HFFc6 (cell line): ENCODE measurements around the gene CMBL. TPM values are rescaled to one million over a fixed set of nuclear protein-coding genes. Genes with fewer than 3 reads are reported as not detected.
A peak's percentile ranks its signal among the peaks of the same experiment; 100 is the strongest.
"Not testable (repeated sequence)": the region's sequence is repeated elsewhere in the genome, so short reads cannot be mapped to it uniquely, and the experiment has no call there.

Source experiments
- DNase-seq: peaks from one replicate; pipeline ENCODE4 v3.0.0-alpha.2; 2018
- H3K27ac Mint-ChIP-seq: 2 replicates; pipeline ENCODE4 v1.8.0; 2020; ENCODE audit warnings: mild to moderate bottlenecking, mixed read lengths
- H3K27me3 Mint-ChIP-seq: 2 replicates; pipeline ENCODE4 v1.8.0; 2021; ENCODE audit warnings: mild to moderate bottlenecking, moderate library complexity, mixed read lengths; ENCODE audit not compliant: insufficient read depth
- H3K36me3 Mint-ChIP-seq: 2 replicates; pipeline ENCODE4 v1.8.0; 2021; ENCODE audit warnings: low read depth, mixed read lengths
- H3K4me1 Mint-ChIP-seq: 2 replicates; pipeline ENCODE4 v1.8.0; 2020; ENCODE audit warnings: low read depth, mixed read lengths
- H3K4me3 Mint-ChIP-seq: 2 replicates; pipeline ENCODE4 v1.8.0; 2020; ENCODE audit warnings: mild to moderate bottlenecking, moderate library complexity, mixed read lengths
- H3K9me3 Mint-ChIP-seq: 2 replicates; pipeline ENCODE4 v1.8.0; 2020; ENCODE audit warnings: mild to moderate bottlenecking, mixed read lengths
- CTCF ChIP-seq: fragments of 200-600 bp; sonication (generic); IDR thresholded peaks from 2 replicates; pipeline ENCODE4 v1.5.0; 2021; ENCODE audit warnings: antibody characterized with exemption, mild to moderate bottlenecking
- total RNA-seq, 6 experiments: library from RNA; stranded (reverse); fragmentation: NEBNext Ultra II Directional; extraction: Animal tissue kit (Norgen Biotek cat#: 25700); gene quantifications; 2 replicates in 1 of 6; 3 replicates in 5 of 6; pipeline ENCODE4 v1.2.3, GENCODE V29; 2021

Gene CMBL
- total RNA-seq, 6 experiments from 2014 or later: 30.2 to 39.0 (median 38.0) TPM

GRCh38 chr5:10352430-10353240 is 44.9 kb upstream of the CMBL start:
- H3K4me1 Mint-ChIP-seq: peaks cover 44% of the 10 kb centered on the region
- H3K36me3 Mint-ChIP-seq: peaks cover 16% of the 10 kb centered on the region
- H3K4me3 Mint-ChIP-seq: peak overlapping the region; percentile 92
- DNase-seq: no peak
- no peaks in the 10 kb centered on the region for H3K9me3 Mint-ChIP-seq
- H3K27me3 Mint-ChIP-seq: peaks cover 2% of the 10 kb centered on the region; the same call in 1 of the 2 replicates
- H3K27ac Mint-ChIP-seq: peak overlapping the region; percentile 97
- no peak for TF ChIP-seq CTCF

DNA sequence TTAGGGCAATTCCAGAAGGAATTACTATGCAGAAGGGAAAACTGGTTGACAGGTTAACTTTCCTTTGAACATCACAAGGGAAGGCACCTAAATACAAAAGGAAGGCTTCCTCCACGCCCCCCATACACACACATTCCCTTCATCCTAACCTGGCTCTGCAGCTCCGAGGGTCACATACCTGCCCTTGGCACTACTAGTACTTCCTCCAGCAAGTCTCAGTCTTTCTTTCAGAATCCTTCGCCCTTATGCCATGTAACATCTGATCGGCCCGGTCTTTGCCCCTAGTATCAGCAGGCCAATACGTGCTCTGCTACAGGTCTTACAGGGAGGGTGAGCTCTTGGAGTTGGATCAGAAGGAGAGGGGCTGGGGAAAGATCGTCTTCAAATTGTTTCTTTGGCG is 44.2 kb upstream of the CMBL start:
- TF ChIP-seq CTCF: no peak
- peaks cover 2% of the 10 kb centered on the region; the same call in 1 of the 2 replicates for H3K27me3 Mint-ChIP-seq
- no peak for DNase-seq
- H3K9me3 Mint-ChIP-seq: no peaks in the 10 kb centered on the region
- peaks cover 37% of the 10 kb centered on the region for H3K4me1 Mint-ChIP-seq
- peak overlapping the region; percentile 92 for H3K4me3 Mint-ChIP-seq
- H3K36me3 Mint-ChIP-seq: peaks cover 16% of the 10 kb centered on the region
- H3K27ac Mint-ChIP-seq: peak overlapping the region; percentile 97

- Mint-ChIP-seq H3K4me1 (peaks cover 31% of the 10 kb centered on the region), H3K9me3 (no peaks in the 10 kb centered on the region), H3K27ac (peak overlapping the region; percentile 97), H3K4me3 (peak overlapping the region; percentile 92; the same call in 1 of the 2 replicates), H3K36me3 (peaks cover 16% of the 10 kb centered on the region), H3K27me3 (peaks cover 2% of the 10 kb centered on the region; the same call in 1 of the 2 replicates)
- no peak for TF ChIP-seq CTCF
- DNase-seq: peak; percentile 75
Measured at GRCh38 chr5:10351199-10351905, 43.6 kb upstream of the CMBL start.

DNA sequence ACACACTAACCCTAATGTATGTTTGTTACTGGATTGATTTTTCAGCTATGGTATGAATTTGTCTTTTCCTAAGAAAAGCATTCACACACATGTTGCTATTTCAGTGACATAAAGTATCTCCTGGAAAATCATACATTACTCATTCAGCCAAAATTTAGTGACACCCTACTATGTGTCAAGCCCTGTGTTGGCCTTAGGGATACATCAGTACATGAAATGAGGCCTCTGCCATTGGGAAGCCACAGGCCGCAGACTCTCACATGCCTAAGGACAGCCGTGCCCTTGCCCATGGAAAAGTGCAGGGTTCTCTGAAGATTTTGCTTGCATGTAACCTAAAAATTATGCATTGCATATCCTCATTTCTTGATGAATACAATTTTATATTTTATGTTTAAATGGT is 40.6 kb upstream of the CMBL start:
- Mint-ChIP-seq H3K27me3 (no peaks in the 10 kb centered on the region), H3K4me1 (peaks cover 19% of the 10 kb centered on the region), H3K9me3 (no peaks in the 10 kb centered on the region)

GRCh38 chr5:10344461-10345106 is 36.9 kb upstream of the CMBL start:
- not testable (repeated sequence) for H3K4me3 Mint-ChIP-seq, H3K4me1 Mint-ChIP-seq, H3K9me3 Mint-ChIP-seq, H3K27ac Mint-ChIP-seq, H3K27me3 Mint-ChIP-seq, H3K36me3 Mint-ChIP-seq, DNase-seq

More for the DNA sequence above, 40.6 kb upstream of the CMBL start:
- H3K36me3 Mint-ChIP-seq: no peaks in the 10 kb centered on the region; the same call in 1 of the 2 replicates
- H3K27ac Mint-ChIP-seq: no peak overlapping the region
- no peak for DNase-seq
- no peak overlapping the region for H3K4me3 Mint-ChIP-seq
- no peak for TF ChIP-seq CTCF
